GM21737 (cell line): ENCODE measurements around the gene IFNA7.
A peak's percentile ranks its signal among the peaks of the same experiment; 100 is the strongest.
"Not testable (repeated sequence)": the region's sequence is repeated elsewhere in the genome, so short reads cannot be mapped to it uniquely, and the experiment has no call there.

Experiments
- ATAC-seq: cut with Tn5 transposase; IDR thresholded peaks from one replicate; pipeline ENCODE4 v1.9.1; 2021; ENCODE audit warnings: mild to moderate bottlenecking, moderate library complexity; ENCODE audit not compliant: unreplicated experiment

The IFNA7 gene

DNA sequence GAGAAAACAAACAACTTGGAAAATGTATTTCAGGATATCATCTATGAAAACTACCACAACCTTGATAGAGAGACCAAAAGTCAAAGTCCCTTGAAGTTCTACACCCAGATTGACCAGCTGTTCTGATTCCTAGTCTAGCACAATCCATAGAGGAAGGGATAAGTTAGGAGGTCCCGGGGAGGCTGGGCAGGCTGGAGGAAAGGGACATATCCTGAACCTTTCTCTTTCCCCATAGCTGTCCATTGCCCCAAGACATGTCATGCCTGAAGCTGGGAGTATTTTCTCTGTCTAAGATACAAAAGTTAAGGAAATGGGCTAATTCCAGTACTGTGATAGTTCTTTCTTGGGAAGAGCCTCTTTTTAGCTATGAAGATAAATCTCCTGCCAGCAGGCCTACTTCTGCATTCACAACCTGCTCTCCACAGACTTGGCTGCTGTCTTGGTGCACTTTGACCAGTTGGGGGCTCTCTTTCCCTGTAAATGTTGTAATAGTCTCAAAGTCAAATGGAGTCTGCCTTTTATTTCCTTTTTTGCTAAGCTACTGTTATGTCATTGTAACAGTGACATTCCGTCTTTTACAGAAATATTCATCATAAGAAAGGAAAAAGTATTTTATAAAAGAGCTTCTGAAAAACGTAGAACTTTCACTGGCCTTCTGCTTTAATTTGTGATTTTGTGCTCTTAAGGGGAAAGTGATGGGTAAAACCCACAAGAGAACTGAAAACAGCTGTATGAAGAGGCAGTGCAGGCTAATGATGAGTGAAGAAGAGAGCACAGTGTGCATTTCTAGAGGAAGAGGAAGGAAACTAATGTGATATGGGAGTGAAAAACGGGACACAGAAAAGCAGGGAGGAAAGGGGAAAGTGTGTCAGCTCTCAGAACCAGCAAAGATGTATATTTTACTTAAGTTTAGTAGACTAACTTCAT lies 18.9 kb downstream of the IFNA7 start:
- peak; percentile 88 for ATAC-seq

DNA sequence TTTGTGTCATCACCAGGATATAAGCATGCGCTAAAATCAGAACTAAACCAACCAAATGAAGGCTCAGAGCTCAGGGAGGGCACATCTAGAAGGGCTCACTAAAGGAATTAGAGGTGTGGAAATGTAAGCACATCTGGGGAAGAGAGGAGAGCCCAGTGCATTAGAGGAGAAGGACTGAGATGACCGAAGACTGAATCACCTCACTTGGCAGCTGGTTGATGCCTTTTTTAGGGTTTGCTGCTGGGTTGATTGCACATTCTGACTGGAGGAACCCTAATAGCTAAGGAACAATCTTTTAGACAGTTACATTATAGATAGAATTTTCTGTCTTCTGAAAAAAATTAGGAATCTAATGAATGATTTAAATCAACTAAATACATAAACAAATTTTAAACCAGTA lies 27.3 kb downstream of the IFNA7 start:
- ATAC-seq: no peak

DNA sequence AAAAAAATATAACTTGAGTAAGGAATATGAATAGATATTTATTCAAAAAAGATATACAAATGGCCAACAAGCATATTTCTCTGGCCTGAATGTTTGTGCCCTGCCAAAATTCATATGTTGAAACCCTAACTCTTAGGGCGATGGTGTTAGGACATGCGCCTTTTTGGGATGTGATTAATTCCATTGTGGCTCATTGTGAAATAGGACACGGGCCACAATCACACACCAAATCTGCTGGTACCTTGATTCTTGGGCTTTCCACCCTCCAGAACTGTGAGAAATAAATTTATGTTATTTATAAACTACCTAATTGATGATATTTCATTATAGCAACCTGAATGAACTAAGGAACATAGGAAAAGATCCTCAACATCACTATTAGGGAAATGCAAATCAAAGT lies 29.8 kb downstream of the IFNA7 start:
- ATAC-seq: no peak

DNA sequence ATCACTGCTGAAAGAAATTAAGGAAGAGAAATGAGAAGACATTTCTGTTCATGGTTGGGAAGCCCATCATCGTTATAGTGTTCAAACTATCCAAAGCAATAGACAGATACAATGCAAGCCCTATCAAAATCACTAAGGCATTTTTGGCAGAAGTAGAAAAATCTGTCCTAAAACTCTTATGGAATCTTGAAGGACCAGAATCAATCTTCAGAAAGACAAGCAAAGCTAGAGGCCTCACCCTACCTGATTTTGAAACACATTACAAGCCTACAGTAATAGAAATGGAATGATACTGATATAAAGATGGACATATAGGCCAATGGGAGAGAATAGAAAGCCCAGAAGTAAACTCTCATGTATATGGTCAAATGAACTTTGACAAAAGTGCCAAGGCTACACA lies 30.7 kb downstream of the IFNA7 start:
- ATAC-seq: no peak

DNA sequence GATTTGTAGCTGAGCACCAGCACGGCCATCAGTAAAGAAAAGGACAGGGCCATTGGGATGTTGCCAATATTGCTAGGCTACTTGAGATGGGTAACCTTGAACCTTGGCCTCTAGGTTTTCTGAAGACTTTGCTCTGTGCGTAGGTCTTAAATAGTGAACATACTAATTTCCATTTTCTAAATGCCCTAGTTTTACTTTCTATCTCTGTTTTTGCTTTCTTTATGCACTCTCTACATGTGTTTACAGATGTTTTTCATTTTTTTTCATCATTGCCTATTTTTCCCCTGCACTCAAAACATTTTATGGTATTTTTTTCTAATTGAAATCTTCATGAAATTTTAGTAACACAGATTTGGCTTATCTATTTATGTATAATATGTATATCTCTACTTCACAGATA lies 35.4 kb downstream of the IFNA7 start, which contains the start of gene IFNA21:
IFNA21 (minus strand) TSS at position 101 of the 400 bp plus-strand sequence; CDS start at position 53, 48 bp downstream.
- ATAC-seq: not testable (repeated sequence)

DNA sequence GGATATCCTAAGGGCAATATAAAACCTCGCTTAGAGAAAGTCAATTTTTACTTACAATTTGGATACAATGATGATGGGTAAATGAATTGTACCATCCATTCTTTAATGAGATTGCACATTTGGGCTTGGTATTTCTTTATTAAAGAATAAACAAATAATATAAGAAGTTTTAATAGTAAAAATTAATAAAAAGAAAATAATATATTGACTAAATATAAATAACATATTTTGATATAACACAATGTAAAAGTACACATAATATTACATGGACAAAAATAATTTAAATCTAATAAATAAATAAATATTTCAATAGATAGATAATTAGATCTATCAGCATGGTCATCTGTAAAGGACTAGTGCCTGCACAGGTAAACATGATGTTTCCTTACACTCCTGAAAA lies 36.5 kb downstream of the IFNA7 start:
- ATAC-seq: no peak

DNA sequence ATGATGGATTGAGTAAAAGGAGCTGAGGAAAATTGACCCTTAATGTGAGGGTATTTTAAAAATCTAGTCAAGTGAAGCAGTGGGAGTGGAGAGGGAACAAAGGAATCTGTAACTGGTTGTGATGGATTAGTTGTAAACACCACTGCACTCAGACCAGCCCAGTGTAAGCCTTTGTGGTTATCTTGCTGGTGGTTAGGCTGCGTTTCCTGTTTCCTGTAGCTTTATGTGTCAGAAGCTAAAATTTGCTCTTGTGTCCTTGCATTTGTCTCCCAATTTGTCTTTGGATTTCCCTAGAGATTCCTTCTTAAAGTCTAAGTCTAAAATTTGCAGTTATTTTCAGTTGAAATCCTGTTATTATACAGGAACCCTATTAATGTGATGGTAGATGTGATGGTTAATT lies 41.8 kb downstream of the IFNA7 start:
- ATAC-seq: peak; percentile 84

DNA sequence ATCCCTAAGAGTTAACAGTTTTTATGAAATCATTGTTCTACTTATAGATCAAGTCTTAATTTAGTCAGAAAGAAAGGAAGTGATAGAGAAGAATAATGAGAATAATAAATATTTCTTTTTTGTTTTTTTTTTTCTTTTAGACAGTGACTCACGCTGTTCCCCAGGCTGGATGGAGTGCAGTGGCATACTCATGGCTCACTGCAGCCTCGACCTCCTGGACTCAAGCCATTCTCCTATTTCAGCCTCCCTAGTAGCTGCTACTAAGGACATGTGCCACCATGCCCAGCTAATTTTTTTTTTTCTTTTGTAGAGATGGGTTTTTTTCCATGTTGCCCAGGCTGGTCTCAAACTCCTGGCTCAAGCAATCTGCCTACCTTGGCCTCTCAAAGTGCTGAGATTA lies 46.5 kb downstream of the IFNA7 start:
- no peak for ATAC-seq

DNA sequence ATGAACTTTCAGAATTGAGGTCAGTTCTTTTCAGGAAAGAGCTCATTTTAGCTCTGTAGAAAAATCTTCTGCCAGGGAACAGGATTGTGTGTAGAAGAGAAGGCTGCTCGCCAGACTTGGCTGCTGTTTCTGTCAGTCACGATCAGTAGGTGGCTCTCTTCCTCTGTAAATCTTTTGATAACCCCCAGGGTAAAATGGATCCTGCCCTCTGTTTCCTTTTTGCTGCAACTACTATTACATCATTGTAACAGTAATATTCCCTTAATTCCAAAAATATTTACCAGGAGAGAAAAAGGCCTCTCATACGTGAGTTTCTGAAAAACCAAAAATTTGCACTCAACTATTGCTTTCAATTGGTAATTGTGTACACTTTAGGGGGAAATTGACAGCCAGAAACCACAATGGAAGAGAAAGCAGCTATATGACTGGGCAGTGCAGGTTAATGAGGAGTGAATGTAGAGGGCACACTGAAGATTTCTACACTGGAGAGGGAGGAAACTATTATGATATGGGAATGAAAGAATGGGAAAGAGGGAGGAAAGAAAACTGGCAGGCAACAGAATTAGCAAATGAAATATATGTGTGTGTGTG lies 47.9 kb downstream of the IFNA7 start:
- ATAC-seq: peak; percentile 92

DNA sequence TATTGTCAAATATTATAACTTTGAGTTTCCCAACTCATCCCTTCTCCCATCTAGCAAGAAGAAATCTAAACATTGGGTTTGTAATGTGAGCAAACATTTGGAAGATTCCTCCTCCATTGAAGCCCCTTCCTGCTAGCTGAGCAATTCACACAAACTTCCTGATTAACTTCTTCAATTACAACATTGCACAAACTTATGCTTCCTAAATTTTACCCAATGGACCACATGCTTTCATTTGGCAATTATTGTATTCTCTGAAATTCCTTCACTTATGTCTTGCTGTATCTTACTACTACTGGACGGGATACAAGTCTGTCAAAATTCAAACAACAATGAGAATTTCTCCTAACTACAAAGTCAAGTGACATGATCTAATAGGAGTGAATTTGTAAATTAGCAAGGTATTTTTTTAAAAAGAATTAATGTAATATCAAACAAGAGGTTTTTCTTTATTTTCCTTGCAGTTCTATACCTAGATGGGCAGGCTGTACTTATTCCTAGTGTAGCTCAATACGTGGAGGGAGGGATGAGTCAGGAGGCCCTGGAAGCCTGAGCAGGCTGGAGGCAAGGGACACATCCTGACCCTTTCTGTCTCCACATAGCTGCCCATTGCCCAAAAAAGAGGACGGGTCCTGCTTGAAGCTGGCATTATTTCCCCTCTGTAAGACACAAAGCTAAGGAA lies 48.5 kb downstream of the IFNA7 start:
- peak; percentile 34 for ATAC-seq
